KBM-7 (cell line): Measurements from ENCODE around the gene PPHLN1.
A peak's percentile ranks its signal among the peaks of the same experiment; 100 is the strongest.
"Not testable (repeated sequence)": the region's sequence is repeated elsewhere in the genome, so short reads cannot be mapped to it uniquely, and the experiment has no call there.

ENCODE experiments used
- DNase-seq: peaks from one replicate; pipeline ENCODE4 v3.0.0-alpha.2; 2015
- in situ Hi-C: fragments of 300-500 bp; cut with MboI; formaldehyde crosslinking; loops from 2 replicates; pipeline ENCODE4 v1.14.3; 2020; ENCODE audit warnings: low sequenced_read_pairs, low pct_unique_long_range_greater_than_20kb, mixed read lengths

PPHLN1 gene

DNA sequence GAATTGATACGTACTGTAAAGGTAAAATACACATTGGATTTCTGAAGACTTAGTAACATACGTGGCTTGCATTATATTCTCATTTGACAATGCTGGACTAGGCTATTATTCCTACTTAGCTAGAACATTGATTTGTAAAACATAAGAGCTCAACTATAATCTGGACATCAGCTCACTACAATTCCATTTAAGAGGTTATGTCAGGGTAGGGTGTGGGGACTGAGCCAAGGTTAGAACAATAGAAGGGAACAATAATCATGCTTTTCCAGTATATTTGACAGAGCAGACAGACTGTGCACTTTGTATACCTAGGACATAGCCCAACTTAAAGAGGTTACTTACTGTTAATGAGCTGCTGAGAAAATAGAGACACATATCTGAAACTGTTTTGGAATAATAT is 10.9 kb upstream of the PPHLN1 start:
- DNase-seq = no peak
- in situ Hi-C loops = no loop called here

DNA sequence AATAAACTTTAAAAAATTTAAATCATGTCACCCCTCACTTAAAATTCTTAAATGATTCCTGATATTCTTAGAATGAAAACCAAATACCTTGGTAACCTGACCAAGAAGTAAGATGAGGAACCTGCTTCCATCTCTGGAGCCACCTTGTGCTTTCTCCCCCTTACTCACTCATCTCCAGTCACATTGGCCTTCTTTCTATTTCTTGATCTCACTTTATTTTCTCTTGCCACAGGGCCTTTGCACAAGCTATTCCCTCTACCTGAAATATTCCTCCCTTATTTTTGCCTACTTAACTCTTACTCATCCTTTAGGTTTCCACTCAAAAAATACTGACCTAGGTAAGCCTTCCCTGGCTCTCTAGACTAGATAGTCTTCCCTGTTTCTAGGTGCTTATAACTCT is 5.2 kb upstream of the PPHLN1 start:
- in situ Hi-C loops = no loop called here

DNA sequence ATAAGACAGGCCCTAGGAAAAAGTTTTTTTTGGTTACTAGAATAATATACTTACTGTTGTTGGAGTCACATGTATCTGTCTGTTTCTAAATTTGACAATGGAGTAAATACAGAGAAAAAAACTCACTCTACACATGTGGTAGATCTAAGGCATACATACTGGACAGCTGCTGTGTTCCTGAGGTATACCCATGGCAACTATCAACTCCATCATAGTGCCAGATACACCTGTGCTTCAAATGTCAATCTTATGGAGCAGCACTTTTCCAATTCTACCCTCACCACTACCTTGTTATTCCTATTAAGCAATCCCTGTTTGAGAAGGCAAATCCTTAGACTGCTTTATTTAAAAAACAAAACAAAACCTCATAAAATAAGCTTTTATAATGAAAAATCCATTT is 3.4 kb upstream of the PPHLN1 start:
- in situ Hi-C loops = no loop called here

More for the DNA sequence above, 5.2 kb upstream of the PPHLN1 start:
- no peak for DNase-seq

DNA sequence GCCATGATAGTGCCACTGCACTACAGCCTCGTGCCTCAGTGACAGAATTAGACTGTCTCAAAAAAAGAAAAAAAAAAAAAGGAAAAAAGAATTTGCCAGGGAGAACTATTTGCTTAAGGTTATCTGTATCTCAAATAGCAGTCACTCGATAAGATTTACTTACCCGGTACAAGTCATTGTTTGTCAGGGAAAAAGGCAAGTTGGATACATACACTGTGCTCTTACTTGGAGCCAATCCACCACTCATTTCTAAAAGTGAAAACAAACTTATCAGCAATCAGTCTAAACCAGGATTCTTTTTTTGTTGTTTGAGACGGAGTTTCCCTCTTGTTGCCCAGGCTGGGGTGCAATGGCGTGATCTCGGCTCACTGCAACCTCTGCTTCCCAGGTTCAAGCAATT is 2.1 kb upstream of the PPHLN1 start:
- in situ Hi-C loops = no loop called here
- DNase-seq = no peak

More for the DNA sequence above, 3.4 kb upstream of the PPHLN1 start:
- no peak for DNase-seq

DNA sequence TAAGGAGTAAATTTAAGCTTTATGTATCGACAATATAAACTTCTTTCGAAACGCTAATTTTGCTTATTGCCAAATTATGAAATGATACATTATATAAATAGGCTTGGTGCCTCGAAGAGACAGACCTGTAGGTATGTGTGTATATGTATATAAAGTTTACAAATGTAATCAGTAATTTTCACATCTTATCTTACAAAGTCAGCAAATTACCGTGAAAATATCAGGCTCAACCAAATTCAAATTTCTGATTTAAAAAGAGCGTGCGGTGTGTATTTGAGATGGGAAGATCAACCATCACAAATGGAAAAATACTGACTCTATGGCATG is 678 bp upstream of the PPHLN1 start:
- no peak for DNase-seq
- in situ Hi-C loops = no loop called here

DNA sequence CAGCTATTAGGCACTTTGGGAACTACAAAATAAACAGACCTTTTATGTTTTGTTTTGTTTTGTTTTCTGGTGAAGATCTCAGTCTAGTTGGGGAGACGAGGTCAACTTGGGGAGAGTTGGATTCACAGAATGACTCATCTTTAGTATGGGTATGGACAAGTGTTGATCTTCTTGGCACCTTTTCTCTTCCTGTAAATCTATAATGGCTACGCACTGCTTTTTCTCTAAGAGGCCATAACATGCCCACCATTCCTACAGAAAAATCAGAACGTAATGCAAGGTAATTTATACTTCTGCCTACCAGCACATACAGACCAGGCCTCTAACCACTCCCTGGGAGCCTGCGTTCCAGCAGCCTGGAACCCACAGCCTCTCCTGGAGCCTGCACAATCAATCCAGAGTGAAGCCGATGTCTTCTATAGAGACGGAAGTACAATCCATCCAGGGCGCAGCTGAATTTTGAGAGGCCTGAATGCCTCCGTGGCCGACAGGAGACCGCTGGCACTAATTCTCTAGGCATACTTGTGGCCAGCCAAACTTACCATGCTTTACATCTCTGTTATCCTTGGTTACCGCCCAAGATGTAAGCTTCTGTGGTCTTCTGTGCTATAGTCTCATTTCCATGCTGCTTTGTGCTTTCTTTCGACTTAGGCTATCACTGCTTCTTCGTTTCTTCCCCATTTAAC is 717 bp downstream of the PPHLN1 start:
- peak; percentile 55 for DNase-seq
- in situ Hi-C loops = no loop called here

DNA sequence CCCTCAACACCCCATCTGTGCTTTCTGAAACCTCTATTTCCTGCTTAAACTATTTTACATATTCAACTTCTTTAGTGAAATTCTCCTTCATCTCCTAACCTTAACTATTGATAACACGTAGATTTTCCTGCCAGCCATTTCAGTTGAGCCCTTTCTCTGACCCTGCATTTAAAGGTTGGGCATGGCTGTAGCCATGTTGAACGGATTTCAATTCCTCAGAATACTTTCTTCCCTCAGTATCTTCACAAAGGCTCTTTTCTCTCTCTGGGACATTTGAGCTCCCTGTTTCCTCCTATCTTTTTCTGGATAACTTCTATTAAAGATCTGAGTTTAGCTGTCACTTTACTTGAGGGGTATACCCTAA is 1.2 kb downstream of the PPHLN1 start:
- DNase-seq = no peak
- in situ Hi-C loops = no loop called here

DNA sequence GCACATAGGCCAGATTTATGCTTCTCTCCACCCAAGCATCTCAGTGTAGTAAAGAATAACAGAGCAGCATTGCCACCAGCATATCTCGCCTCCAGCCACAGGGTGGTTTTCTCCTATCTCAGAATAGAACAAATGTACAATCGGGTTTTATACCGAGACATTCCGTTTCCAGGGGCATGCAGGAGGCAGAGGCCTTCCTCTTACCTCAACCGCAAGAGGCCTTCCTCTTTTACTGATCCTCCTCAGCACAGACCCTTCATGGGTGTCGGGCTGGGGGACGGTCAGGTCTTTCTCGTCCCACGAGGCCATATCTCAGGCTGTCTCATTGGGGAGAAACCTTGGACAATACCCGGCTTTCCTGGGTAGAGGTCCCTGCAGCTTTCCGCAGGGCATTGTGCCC is 4.1 kb downstream of the PPHLN1 start:
- in situ Hi-C loops = not testable (repeated sequence)
- DNase-seq = peak; percentile 83

GRCh38 chr12:42332301-42333285 is 6.6 kb downstream of the PPHLN1 start:
- DNase-seq = peak; percentile 60
- in situ Hi-C loops = no loop called here

DNA sequence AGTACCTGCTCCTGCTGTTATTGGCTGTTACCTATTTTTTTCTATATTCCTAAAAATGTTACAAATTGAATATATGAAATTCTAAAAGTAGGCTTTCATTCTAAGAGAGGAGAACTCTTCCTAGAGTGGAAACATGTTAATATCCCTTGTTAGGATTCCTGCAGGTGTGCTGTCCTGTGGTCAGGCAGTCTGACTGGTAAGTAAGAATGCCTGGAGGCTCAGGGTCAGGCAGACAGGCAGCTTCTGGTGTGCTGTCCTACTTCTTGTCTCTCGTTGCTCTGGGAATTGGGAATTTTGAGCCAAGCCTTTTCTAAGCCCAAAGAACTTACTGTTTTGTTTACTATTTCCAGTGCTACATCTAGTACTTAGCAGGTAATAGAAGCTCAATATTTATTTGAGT is 10.3 kb downstream of the PPHLN1 start:
- in situ Hi-C loops = no loop called here
- DNase-seq = no peak

- DNase-seq = no peak
- in situ Hi-C loops = no loop called here
Observed at GRCh38 chr12:42338280-42338679, 12.3 kb downstream of the PPHLN1 start.

GRCh38 chr12:42342028-42342427 is 16.1 kb downstream of the PPHLN1 start:
- no peak for DNase-seq
- in situ Hi-C loops = no loop called here

- DNase-seq = no peak
- in situ Hi-C loops = no loop called here
Observed at GRCh38 chr12:42343721-42344120, 17.8 kb downstream of the PPHLN1 start.

DNA sequence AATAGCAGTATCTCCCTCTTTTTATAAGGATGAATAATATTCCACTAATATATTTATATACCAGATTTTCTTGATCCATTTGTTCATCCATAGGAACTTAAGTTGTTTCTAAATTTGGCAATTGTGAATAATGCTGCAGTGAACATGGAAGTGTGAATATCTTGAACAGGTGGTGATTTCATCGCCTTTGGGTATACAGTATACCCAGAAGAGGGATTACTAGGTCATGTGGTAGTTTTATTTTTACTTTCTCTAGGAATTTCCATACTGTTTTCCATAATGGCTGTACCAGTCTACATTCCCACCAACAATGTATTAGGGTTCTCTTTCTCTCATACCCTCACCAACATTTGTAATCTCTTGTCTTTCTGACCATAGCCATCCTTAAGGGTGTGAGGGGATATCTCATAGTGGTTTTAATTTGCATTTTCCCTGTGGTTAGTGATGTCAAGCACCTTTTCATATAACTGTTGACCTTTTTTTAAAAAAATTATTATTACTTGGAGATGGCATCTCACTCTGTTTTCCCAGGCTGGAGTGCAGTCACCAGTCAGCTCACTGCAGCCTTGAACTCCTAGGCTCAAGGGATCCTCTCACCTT is 20.5 kb downstream of the PPHLN1 start:
- in situ Hi-C loops = no loop called here
- DNase-seq = no peak

- in situ Hi-C loops = loop anchor here (25.0 kb wide), 1 partner anchor 212 kb away; the partner anchor contains the start of gene GXYLT1
- DNase-seq = not testable (repeated sequence)
Observed at GRCh38 chr12:42349119-42350020, 23.4 kb downstream of the PPHLN1 start.

DNA sequence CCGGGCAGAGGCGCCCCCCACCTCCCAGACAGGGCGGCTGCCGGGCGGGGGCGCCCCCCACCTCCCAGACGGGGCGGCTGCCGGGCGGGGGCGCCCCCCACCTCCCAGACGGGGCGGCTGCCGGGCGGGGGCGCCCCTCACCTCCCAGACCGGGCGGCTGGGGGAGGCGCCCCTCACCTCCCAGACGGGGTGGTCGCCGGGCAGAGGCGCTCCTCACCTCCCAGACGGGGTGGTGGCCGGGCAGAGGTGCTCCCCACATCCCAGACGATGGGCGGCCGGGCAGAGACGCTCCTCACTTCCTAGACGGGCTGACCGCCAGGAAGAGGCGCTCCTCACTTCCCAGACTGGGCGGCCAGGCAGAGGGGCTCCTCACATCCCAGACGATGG is 24.0 kb downstream of the PPHLN1 start:
- in situ Hi-C loops = loop anchor here (25.0 kb wide), 1 partner anchor 213 kb away; the partner anchor contains the start of gene GXYLT1
- DNase-seq = not testable (repeated sequence)

DNA sequence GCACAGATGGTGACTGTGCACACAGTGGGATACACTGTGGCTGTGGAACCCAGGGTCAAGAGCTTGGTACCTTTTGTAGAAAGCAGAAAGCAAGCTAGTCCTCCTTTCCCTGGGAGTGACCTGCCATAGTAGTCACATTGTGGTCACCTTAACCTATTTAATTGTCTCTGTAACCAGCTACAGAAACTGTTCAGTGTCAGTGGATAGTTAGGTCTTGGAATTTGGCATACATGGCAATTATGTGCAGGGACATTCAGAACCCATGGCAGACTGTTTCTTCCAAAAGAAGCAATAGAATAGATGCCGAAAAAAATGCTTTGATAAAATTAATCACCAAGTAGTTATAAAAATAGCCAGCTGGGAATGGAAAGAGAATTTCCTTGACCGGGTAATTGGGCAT is 30.4 kb downstream of the PPHLN1 start:
- in situ Hi-C loops = loop anchor here (25.0 kb wide), 1 partner anchor 219 kb away; the partner anchor contains the start of gene GXYLT1
- DNase-seq = no peak

GRCh38 chr12:42360747-42361403 is 34.9 kb downstream of the PPHLN1 start:
- in situ Hi-C loops = loop anchor here (25.0 kb wide), 1 partner anchor 224 kb away; the partner anchor contains the start of gene GXYLT1
- DNase-seq = no peak
